Vagina (tissue), 2 donors: ENCODE data around the gene PAK3. TPM values are rescaled to one million over a fixed set of nuclear protein-coding genes. Genes with fewer than 3 reads are reported as not detected.

Experiments
- DNase-seq, 2 donors: peaks; one replicate each; pipeline ENCODE4 v3.0.0-alpha.2; 2017; ENCODE audit errors: extremely low spot score in 2 of 2
- H3K27ac ChIP-seq: fragments of 200-600 bp; sonication (generic); one replicate; pipeline ENCODE4 v1.5.1; 2019
- H3K27me3 ChIP-seq: fragments of 200-600 bp; sonication (generic); one replicate; pipeline ENCODE4 v1.5.1; 2019
- H3K36me3 ChIP-seq, 2 donors: fragments of 200-600 bp; sonication (generic); one replicate each; pipeline ENCODE4 v1.5.1; 2017 to 2019
- H3K4me1 ChIP-seq: fragments of 200-600 bp; sonication (generic); one replicate; pipeline ENCODE4 v1.5.1; 2019
- H3K4me3 ChIP-seq, 2 donors: fragments of 200-600 bp; sonication (generic); 1 replicate in 1 of 2; 2 replicates in 1 of 2; pipeline ENCODE4 v1.5.1; 2016 to 2019
- H3K9me3 ChIP-seq: fragments of 200-600 bp; sonication (generic); one replicate; pipeline ENCODE4 v1.5.1; 2019
- CTCF ChIP-seq, 3 experiments: fragments of 450-650 bp in 2 of 3; fragments of 200-600 bp in 1 of 3; sonication (generic) in 1 of 3; IDR thresholded peaks; one replicate each; pipeline ENCODE4 v1.5.1; 2017 to 2019; ENCODE audit warnings: antibody characterized with exemption in 3 of 3, mild to moderate bottlenecking in 2 of 3, moderate library complexity in 2 of 3
- POLR2A ChIP-seq, 2 donors: fragments of 450-650 bp; IDR thresholded peaks; one replicate each; pipeline ENCODE4 v1.6.1; 2017; ENCODE audit warnings: antibody characterized with exemption in 2 of 2, mild to moderate bottlenecking in 2 of 2, moderate library complexity in 2 of 2
- POLR2AphosphoS5 ChIP-seq, 2 donors: sonication (generic); formaldehyde crosslinking; IDR thresholded peaks; one replicate each; pipeline ENCODE4 v1.9.0; 2017; ENCODE audit warnings: antibody characterized with exemption in 2 of 2, mild to moderate bottlenecking in 2 of 2, low read depth in 1 of 2; ENCODE audit not compliant: insufficient read depth in 1 of 2
- intact Hi-C: fragments of 100-400 bp; cut with DNase I; formaldehyde crosslinking; loops from one replicate; pipeline ENCODE4 v1.15.1; 2023
- total RNA-seq: library from RNA; depleted of rRNA; stranded (reverse); fragments of >200 nt; gene quantifications from one replicate; pipeline ENCODE4 v1.2.3, GENCODE V29; 2016

Gene PAK3
- total RNA-seq, 1 donor from 2014 or later, result 2.9 TPM

- Histone ChIP-seq H3K27ac (no peak overlapping the region), H3K9me3 (no peaks in the 10 kb centered on the region), H3K36me3 (no peaks in the 10 kb centered on the region), H3K27me3 (no peaks in the 10 kb centered on the region), H3K4me3 (no peak overlapping the region), H3K4me1 (no peaks in the 10 kb centered on the region)
- DNase-seq, result no peak
- intact Hi-C loops, result no loop called here
- TF ChIP-seq CTCF (IDR thresholded peaks at IDR 0.05) (no peak), POLR2AphosphoS5 (IDR thresholded peaks at IDR 0.05; ENCODE audit: insufficient read depth in 1 of 2, low read depth in 1 of 2) (no peak), POLR2A (IDR thresholded peaks at IDR 0.05) (no peak)
These were observed 87.0 kb downstream of the PAK3 start for GRCh38 chrX:111182997-111183396.

- DNase-seq, result no peak
- no peak overlapping the region for H3K4me3 ChIP-seq
- no peaks in the 10 kb centered on the region for H3K4me1 ChIP-seq
- intact Hi-C loops, result no loop called here
- H3K9me3 ChIP-seq, result no peaks in the 10 kb centered on the region
- H3K27ac ChIP-seq, result no peak overlapping the region
- no peaks in the 10 kb centered on the region for H3K36me3 ChIP-seq
- TF ChIP-seq CTCF (IDR thresholded peaks at IDR 0.05) (no peak), POLR2A (IDR thresholded peaks at IDR 0.05) (no peak), POLR2AphosphoS5 (IDR thresholded peaks at IDR 0.05; ENCODE audit: insufficient read depth in 1 of 2, low read depth in 1 of 2) (no peak)
- H3K27me3 ChIP-seq, result no peaks in the 10 kb centered on the region
These were observed 95.6 kb downstream of the PAK3 start for GRCh38 chrX:111191598-111191997.

GRCh38 chrX:111199505-111199904 lies 103.5 kb downstream of the PAK3 start:
- Histone ChIP-seq H3K27me3 (no peaks in the 10 kb centered on the region), H3K27ac (no peak overlapping the region), H3K36me3 (no peaks in the 10 kb centered on the region), H3K9me3 (no peaks in the 10 kb centered on the region), H3K4me1 (no peaks in the 10 kb centered on the region), H3K4me3 (no peak overlapping the region)
- DNase-seq, result no peak
- TF ChIP-seq POLR2AphosphoS5 (IDR thresholded peaks at IDR 0.05; ENCODE audit: insufficient read depth in 1 of 2, low read depth in 1 of 2), result no peak
- TF ChIP-seq CTCF (IDR thresholded peaks at IDR 0.05), result no peak
- TF ChIP-seq POLR2A (IDR thresholded peaks at IDR 0.05), result no peak
- intact Hi-C loops, result no loop called here

GRCh38 chrX:111200327-111200726 lies 104.3 kb downstream of the PAK3 start:
- no peaks in the 10 kb centered on the region for H3K36me3 ChIP-seq
- no peak overlapping the region for H3K27ac ChIP-seq
- H3K9me3 ChIP-seq, result no peaks in the 10 kb centered on the region
- DNase-seq, result no peak
- TF ChIP-seq POLR2A (IDR thresholded peaks at IDR 0.05) (no peak), CTCF (IDR thresholded peaks at IDR 0.05) (no peak), POLR2AphosphoS5 (IDR thresholded peaks at IDR 0.05; ENCODE audit: insufficient read depth in 1 of 2, low read depth in 1 of 2) (no peak)
- no peaks in the 10 kb centered on the region for H3K4me1 ChIP-seq
- no peaks in the 10 kb centered on the region for H3K27me3 ChIP-seq
- no peak overlapping the region for H3K4me3 ChIP-seq
- intact Hi-C loops, result no loop called here

GRCh38 chrX:111207851-111208250 lies 111.9 kb downstream of the PAK3 start:
- no peaks in the 10 kb centered on the region for H3K4me1 ChIP-seq
- no peaks in the 10 kb centered on the region for H3K27me3 ChIP-seq
- no peaks in the 10 kb centered on the region for H3K36me3 ChIP-seq
- no peaks in the 10 kb centered on the region for H3K9me3 ChIP-seq
- DNase-seq, result no peak
- no peak overlapping the region for H3K27ac ChIP-seq
- no peak overlapping the region for H3K4me3 ChIP-seq
- intact Hi-C loops, result no loop called here
- TF ChIP-seq CTCF (IDR thresholded peaks at IDR 0.05), result no peak
- no peak for TF ChIP-seq POLR2AphosphoS5 (IDR thresholded peaks at IDR 0.05; ENCODE audit: insufficient read depth in 1 of 2, low read depth in 1 of 2)
- no peak for TF ChIP-seq POLR2A (IDR thresholded peaks at IDR 0.05)
